RWPE1 (cell line): ENCODE results near the gene FHL3.
A peak's percentile ranks its signal among the peaks of the same experiment; 100 is the strongest.

Source experiments
- CTCF ChIA-PET: fragments of 350-600 bp; sonication (Branson Sonifier 250); formaldehyde crosslinking; extraction: SDS; loops from one replicate; lab custom pipeline; 2021; lab: Yijun Ruan, JAX
- POLR2A ChIA-PET: fragments of 400-600 bp; formaldehyde crosslinking; extraction: SDS; loops from one replicate; lab custom pipeline; 2020; ENCODE audit warnings: antibody characterized with exemption; ENCODE audit not compliant: low non-redundant PET; lab: Yijun Ruan, JAX
- DNase-seq: peaks from one replicate; pipeline ENCODE4 v3.0.0; 2012; ENCODE audit warnings: low spot score
- H3K27ac ChIP-seq: fragments of 450-650 bp; 2 replicates; pipeline ENCODE4 v1.5.1; 2017
- CTCF ChIP-seq: fragments of 450-650 bp; conservative IDR thresholded peaks from 2 replicates; pipeline ENCODE4 v1.5.1; 2017; ENCODE audit warnings: low read depth, mild to moderate bottlenecking

Gene FHL3

GRCh38 chr1:38009088-38009840 is 4.0 kb upstream of the FHL3 start:
- ChIA-PET POLR2A (no interaction called here), CTCF (interaction anchor here (0.7 kb wide), 1 partner anchor 1038 kb away, joined by 4 read pairs; no protein-coding TSS in a partner anchor)
- peak overlapping the region; percentile 60 for H3K27ac ChIP-seq
- no peak for TF ChIP-seq CTCF
- no peak for DNase-seq

GRCh38 chr1:38006008-38006828 is 904 bp upstream of the FHL3 start:
- DNase-seq: no peak
- CTCF ChIA-PET: no interaction called here
- TF ChIP-seq CTCF: no peak
- POLR2A ChIA-PET: no interaction called here
- H3K27ac ChIP-seq: peak overlapping the region; percentile 82

- POLR2A ChIA-PET: no interaction called here
- TF ChIP-seq CTCF: no peak
- CTCF ChIA-PET: no interaction called here
- no peak for DNase-seq
- peak overlapping the region; percentile 82 for H3K27ac ChIP-seq
These were observed 818 bp downstream of the FHL3 start for GRCh38 chr1:38004284-38005108.

GRCh38 chr1:38003261-38004250 is 1.8 kb downstream of the FHL3 start:
- peak overlapping the region; percentile 82 for H3K27ac ChIP-seq
- ChIA-PET POLR2A (no interaction called here), CTCF (no interaction called here)
- DNase-seq: no peak
- TF ChIP-seq CTCF: no peak

GRCh38 chr1:38000529-38001455 is 4.5 kb downstream of the FHL3 start:
- ChIA-PET CTCF (interaction anchor here (0.6 kb wide), 1 partner anchor 11 kb away, joined by 3 read pairs; the partner anchor contains the start of gene SF3A3), POLR2A (no interaction called here)
- peak; percentile 55 for DNase-seq
- H3K27ac ChIP-seq: peak overlapping the region; percentile 94
- no peak for TF ChIP-seq CTCF
